ENCODE measurements around the gene MCF2L2. TPM values are rescaled to one million over a fixed set of nuclear protein-coding genes. Genes with fewer than 3 reads are reported as not detected.
A peak's percentile ranks its signal among the peaks of the same experiment; 100 is the strongest.
"Not testable (repeated sequence)": the region's sequence is repeated elsewhere in the genome, so short reads cannot be mapped to it uniquely, and the experiment has no call there.

Gene MCF2L2
- total RNA-seq, 1 donor = 0.09 TPM

GRCh38 chr3:183466575-183466974, 38.2 kb upstream of the MCF2L2 start:
- H3K4me3 ChIP-seq (ENCODE audit: low read depth, low read length) = no peak overlapping the region
- TF ChIP-seq CTCF (IDR thresholded peaks at IDR 0.05; ENCODE audit: insufficient read depth, low read length) = no peak
- no peak for DNase-seq (ENCODE audit: low read depth)

- not testable (repeated sequence) for DNase-seq (ENCODE audit: low read depth); H3K4me3 ChIP-seq (ENCODE audit: low read depth, low read length)
These were observed 37.3 kb upstream of the MCF2L2 start for GRCh38 chr3:183465710-183466109.

GRCh38 chr3:183464480-183464879, 36.1 kb upstream of the MCF2L2 start:
- H3K4me3 ChIP-seq (ENCODE audit: low read depth, low read length) = no peak overlapping the region
- DNase-seq (ENCODE audit: low read depth) = no peak
- no peak for TF ChIP-seq CTCF (IDR thresholded peaks at IDR 0.05; ENCODE audit: insufficient read depth, low read length)

- no peak overlapping the region for H3K4me3 ChIP-seq (ENCODE audit: low read depth, low read length)
- no peak for DNase-seq (ENCODE audit: low read depth)
- TF ChIP-seq CTCF (IDR thresholded peaks at IDR 0.05; ENCODE audit: insufficient read depth, low read length) = no peak
These were observed 31.9 kb upstream of the MCF2L2 start for GRCh38 chr3:183460081-183461055.

- TF ChIP-seq CTCF (IDR thresholded peaks at IDR 0.05; ENCODE audit: insufficient read depth, low read length) = no peak
- DNase-seq (ENCODE audit: low read depth) = peak; percentile 10
- H3K4me3 ChIP-seq (ENCODE audit: low read depth, low read length) = no peak overlapping the region
These were observed 26.7 kb upstream of the MCF2L2 start for GRCh38 chr3:183455089-183455488.

GRCh38 chr3:183454064-183454463, 25.6 kb upstream of the MCF2L2 start:
- DNase-seq (ENCODE audit: low read depth) = no peak
- H3K4me3 ChIP-seq (ENCODE audit: low read depth, low read length) = no peak overlapping the region
- no peak for TF ChIP-seq CTCF (IDR thresholded peaks at IDR 0.05; ENCODE audit: insufficient read depth, low read length)

- no peak for TF ChIP-seq CTCF (IDR thresholded peaks at IDR 0.05; ENCODE audit: insufficient read depth, low read length)
- no peak overlapping the region for H3K4me3 ChIP-seq (ENCODE audit: low read depth, low read length)
- DNase-seq (ENCODE audit: low read depth) = no peak
These were observed 21.4 kb upstream of the MCF2L2 start for GRCh38 chr3:183449791-183450190.

Measured in fibroblast of the aortic adventitia (primary cell).